ENCODE results near the gene CLMP.

Gene CLMP

DNA sequence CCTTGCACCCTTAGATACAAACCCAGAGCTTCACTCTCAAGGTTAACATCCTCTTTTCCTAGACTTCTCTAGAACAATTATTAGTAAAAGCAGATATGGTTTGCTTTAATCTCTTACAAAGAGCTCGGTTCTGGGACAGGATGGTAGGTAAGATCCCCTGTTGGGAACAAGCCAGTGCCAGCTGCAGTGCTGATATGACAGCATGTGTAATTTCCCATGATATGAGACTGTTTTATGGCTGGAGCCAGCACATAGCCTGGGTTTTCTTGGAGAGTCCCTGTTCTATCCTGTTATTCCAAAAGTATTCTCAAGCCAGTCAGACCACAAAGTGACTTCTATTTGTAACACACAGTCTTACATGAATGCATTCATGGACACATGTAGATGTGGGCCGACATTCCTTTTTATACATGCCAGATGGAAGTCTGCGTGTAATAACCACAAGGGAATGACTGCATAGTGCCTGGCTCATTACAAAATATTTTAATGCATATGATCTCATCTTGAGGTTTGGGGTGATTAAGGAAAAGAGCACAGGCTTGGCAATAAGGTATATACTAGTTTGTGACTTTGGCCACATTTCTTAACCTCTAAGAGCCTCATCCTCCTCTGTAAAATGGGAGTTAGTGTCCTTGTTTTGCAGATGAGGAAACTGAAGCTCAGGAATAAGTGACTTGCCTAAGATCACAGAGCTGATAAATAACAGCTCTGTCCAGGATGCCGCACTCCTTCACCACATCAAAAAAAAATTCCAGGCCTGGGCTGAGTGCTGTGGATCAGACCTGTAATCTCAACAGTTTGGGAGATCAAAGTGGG, 21.8 kb downstream of the CLMP start:
- Histone ChIP-seq H3K4me3 (replicated peaks; ENCODE audit: insufficient read depth, low read length) (no peak overlapping the region), H3K27ac (replicated peaks) (no peak overlapping the region), H3K27me3 (ENCODE audit: insufficient read depth, poor library complexity, severe bottlenecking) (no peaks in the 10 kb centered on the region)
- TF ChIP-seq GABPA (IDR thresholded peaks at IDR 0.05; ENCODE audit: low read depth) (no peak), SPI1 (IDR thresholded peaks at IDR 0.05; ENCODE audit: borderline replicate concordance, low read depth) (no peak), POLR2AphosphoS5 (IDR thresholded peaks at IDR 0.05; ENCODE audit: low read depth) (no peak)
- TF ChIP-seq, protein P1, sequence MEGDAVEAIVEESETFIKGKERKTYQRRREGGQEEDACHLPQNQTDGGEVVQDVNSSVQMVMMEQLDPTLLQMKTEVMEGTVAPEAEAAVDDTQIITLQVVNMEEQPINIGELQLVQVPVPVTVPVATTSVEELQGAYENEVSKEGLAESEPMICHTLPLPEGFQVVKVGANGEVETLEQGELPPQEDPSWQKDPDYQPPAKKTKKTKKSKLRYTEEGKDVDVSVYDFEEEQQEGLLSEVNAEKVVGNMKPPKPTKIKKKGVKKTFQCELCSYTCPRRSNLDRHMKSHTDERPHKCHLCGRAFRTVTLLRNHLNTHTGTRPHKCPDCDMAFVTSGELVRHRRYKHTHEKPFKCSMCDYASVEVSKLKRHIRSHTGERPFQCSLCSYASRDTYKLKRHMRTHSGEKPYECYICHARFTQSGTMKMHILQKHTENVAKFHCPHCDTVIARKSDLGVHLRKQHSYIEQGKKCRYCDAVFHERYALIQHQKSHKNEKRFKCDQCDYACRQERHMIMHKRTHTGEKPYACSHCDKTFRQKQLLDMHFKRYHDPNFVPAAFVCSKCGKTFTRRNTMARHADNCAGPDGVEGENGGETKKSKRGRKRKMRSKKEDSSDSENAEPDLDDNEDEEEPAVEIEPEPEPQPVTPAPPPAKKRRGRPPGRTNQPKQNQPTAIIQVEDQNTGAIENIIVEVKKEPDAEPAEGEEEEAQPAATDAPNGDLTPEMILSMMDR (IDR thresholded peaks at IDR 0.05; ENCODE audit: insufficient read depth, low read length) = no peak
- TF ChIP-seq, protein P2, sequence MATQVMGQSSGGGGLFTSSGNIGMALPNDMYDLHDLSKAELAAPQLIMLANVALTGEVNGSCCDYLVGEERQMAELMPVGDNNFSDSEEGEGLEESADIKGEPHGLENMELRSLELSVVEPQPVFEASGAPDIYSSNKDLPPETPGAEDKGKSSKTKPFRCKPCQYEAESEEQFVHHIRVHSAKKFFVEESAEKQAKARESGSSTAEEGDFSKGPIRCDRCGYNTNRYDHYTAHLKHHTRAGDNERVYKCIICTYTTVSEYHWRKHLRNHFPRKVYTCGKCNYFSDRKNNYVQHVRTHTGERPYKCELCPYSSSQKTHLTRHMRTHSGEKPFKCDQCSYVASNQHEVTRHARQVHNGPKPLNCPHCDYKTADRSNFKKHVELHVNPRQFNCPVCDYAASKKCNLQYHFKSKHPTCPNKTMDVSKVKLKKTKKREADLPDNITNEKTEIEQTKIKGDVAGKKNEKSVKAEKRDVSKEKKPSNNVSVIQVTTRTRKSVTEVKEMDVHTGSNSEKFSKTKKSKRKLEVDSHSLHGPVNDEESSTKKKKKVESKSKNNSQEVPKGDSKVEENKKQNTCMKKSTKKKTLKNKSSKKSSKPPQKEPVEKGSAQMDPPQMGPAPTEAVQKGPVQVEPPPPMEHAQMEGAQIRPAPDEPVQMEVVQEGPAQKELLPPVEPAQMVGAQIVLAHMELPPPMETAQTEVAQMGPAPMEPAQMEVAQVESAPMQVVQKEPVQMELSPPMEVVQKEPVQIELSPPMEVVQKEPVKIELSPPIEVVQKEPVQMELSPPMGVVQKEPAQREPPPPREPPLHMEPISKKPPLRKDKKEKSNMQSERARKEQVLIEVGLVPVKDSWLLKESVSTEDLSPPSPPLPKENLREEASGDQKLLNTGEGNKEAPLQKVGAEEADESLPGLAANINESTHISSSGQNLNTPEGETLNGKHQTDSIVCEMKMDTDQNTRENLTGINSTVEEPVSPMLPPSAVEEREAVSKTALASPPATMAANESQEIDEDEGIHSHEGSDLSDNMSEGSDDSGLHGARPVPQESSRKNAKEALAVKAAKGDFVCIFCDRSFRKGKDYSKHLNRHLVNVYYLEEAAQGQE (IDR thresholded peaks at IDR 0.05; ENCODE audit: insufficient replicate concordance, low read depth) = no peak
- DNase-seq (ENCODE audit: low read depth in 1 of 2, low spot score in 1 of 2) = no peak

DNA sequence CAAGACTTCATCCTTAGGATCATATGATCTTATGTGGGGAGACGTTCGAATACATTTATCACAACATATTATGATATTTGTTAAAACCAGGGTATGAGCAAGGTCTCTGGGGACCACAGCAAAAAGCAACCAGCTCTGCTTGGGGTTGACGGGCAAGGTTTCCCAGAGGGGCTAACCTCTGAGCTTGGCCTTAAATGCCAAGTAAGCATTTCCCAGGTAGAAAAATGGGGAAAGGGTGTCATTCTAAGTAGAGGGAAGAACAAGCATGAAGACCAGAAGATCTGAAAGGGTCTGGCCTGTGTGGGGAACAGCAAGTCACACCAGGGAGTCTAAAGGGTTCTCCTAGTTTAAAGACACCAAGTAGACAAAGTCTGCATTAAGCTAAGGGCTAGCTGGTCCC, 24.1 kb downstream of the CLMP start:
- no peak overlapping the region for H3K27ac ChIP-seq (replicated peaks)
- no peak overlapping the region for H3K4me3 ChIP-seq (replicated peaks; ENCODE audit: insufficient read depth, low read length)
- no peaks in the 10 kb centered on the region for H3K27me3 ChIP-seq (ENCODE audit: insufficient read depth, poor library complexity, severe bottlenecking)
- no peak for TF ChIP-seq SPI1 (IDR thresholded peaks at IDR 0.05; ENCODE audit: borderline replicate concordance, low read depth)
- TF ChIP-seq, protein P2 (IDR thresholded peaks at IDR 0.05; ENCODE audit: insufficient replicate concordance, low read depth) = no peak
- TF ChIP-seq POLR2AphosphoS5 (IDR thresholded peaks at IDR 0.05; ENCODE audit: low read depth) = no peak
- no peak for TF ChIP-seq GABPA (IDR thresholded peaks at IDR 0.05; ENCODE audit: low read depth)
- TF ChIP-seq, protein P1 (IDR thresholded peaks at IDR 0.05; ENCODE audit: insufficient read depth, low read length) = no peak
- DNase-seq (ENCODE audit: low read depth in 1 of 2, low spot score in 1 of 2) = no peak

DNA sequence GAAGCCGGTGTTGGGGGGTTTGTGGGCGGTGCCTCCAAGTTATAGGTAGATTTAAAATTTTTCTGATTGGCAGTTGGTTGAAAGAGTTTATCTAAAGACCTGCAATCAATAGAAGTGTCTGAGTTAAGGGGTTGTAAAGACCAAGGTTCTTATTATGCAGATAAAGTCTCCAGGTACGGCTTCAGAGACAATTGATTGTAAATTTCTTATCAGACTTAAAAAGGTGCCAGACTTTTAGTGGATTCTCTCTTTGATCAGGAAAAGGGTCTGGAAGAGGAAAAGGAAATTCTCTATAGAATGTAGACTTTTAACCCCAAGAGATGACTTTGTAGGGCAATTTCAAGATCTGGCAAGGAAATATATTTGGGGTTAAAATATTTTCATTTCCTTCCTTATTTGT, 25.2 kb downstream of the CLMP start:
- H3K27ac ChIP-seq (replicated peaks) = no peak overlapping the region
- DNase-seq (ENCODE audit: low read depth in 1 of 2, low spot score in 1 of 2) = no peak

More for the DNA sequence above, 25.2 kb downstream of the CLMP start:
- Histone ChIP-seq H3K27me3 (ENCODE audit: insufficient read depth, poor library complexity, severe bottlenecking) (no peaks in the 10 kb centered on the region), H3K4me3 (replicated peaks; ENCODE audit: insufficient read depth, low read length) (no peak overlapping the region)
- TF ChIP-seq, protein P2 (IDR thresholded peaks at IDR 0.05; ENCODE audit: insufficient replicate concordance, low read depth) = no peak
